Spleen (tissue), 7 donors: ENCODE measurements around the gene UNC79.

Experiments
- POLR2A ChIP-seq, 3 donors: fragments of 450-650 bp; IDR thresholded peaks; one replicate each; pipeline ENCODE4 v1.5.1; 2017; ENCODE audit warnings: antibody characterized with exemption in 3 of 3, mild to moderate bottlenecking in 1 of 3
- POLR2AphosphoS5 ChIP-seq, 3 donors: sonication (generic); formaldehyde crosslinking; IDR thresholded peaks; one replicate each; pipeline ENCODE4 v1.5.1; 2017; ENCODE audit warnings: antibody characterized with exemption in 3 of 3
- TF ChIP-seq, protein P1 (sequence below), 11 experiments: fragments of 200-600 bp in 7 of 11; fragments of 450-650 bp in 4 of 11; sonication (generic) in 4 of 11; IDR thresholded peaks in 8 of 11; conservative IDR thresholded peaks in 3 of 11; 1 replicate in 7 of 11; 2 replicates in 4 of 11; pipeline versions ENCODE4 v1.4.0 to v1.8.0; 2016 to 2021; ENCODE audit warnings: antibody characterized with exemption in 11 of 11, inconsistent platforms in 4 of 11, mild to moderate bottlenecking in 1 of 11
- donor health status: DM: no; HTN: no; CAD: no; lungs with moderate emphysema.
- donor health status: DM: no; HTN: no; CAD: no.
- donor health status: DM: no; HTN: no; CAD: no.

DNA sequence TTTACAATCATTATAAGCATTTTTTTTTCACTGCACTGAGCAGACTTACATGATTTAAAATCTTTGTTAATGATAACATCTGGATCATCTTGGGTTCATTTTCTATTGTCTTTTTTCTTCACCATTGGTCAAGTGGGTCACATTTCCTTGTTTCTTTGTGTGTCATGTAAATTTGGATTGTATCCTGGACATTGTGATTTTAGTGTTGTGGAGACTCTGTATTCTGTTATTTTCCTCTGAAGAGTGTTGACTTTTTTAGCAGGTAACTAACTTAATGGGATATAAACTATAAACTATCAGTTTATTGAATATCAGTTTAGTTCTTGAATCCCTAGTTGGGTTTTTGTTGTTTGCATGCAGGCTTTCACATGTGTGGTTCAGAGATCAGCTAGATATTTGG, 4.0 kb upstream of the UNC79 start:
- TF ChIP-seq, protein P1, sequence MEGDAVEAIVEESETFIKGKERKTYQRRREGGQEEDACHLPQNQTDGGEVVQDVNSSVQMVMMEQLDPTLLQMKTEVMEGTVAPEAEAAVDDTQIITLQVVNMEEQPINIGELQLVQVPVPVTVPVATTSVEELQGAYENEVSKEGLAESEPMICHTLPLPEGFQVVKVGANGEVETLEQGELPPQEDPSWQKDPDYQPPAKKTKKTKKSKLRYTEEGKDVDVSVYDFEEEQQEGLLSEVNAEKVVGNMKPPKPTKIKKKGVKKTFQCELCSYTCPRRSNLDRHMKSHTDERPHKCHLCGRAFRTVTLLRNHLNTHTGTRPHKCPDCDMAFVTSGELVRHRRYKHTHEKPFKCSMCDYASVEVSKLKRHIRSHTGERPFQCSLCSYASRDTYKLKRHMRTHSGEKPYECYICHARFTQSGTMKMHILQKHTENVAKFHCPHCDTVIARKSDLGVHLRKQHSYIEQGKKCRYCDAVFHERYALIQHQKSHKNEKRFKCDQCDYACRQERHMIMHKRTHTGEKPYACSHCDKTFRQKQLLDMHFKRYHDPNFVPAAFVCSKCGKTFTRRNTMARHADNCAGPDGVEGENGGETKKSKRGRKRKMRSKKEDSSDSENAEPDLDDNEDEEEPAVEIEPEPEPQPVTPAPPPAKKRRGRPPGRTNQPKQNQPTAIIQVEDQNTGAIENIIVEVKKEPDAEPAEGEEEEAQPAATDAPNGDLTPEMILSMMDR (IDR thresholded peaks at IDR 0.05 in 8 of 11, conservative IDR thresholded peaks at IDR 0.05 in 3 of 11), result no peak
- TF ChIP-seq POLR2AphosphoS5 (IDR thresholded peaks at IDR 0.05) (no peak), POLR2A (IDR thresholded peaks at IDR 0.05) (no peak)
